Activated CD8-positive, alpha-beta memory T cell treated with anti-CD3 and anti-CD28 coated beads for 36 hours (primary cell): ENCODE results near the gene AKAP8L. TPM values are rescaled to one million over a fixed set of nuclear protein-coding genes. Genes with fewer than 3 reads are reported as not detected.

Source experiments
- CTCF ChIA-PET: fragments of 350-600 bp; sonication (Branson Sonifier 250); formaldehyde crosslinking; loops from one replicate; lab custom pipeline; 2021; ENCODE audit warnings: antibody characterized with exemption; lab: Charles Lee
- POLR2A ChIA-PET: fragments of 350-600 bp; sonication (Branson Sonifier 250); formaldehyde crosslinking; loops from one replicate; lab custom pipeline; 2021; ENCODE audit warnings: antibody characterized with exemption; lab: Charles Lee
- total RNA-seq, 2 experiments: library from RNA; stranded (reverse); gene quantifications; one replicate each; pipeline ENCODE4 v1.2.3, GENCODE V29; 2021

AKAP8L gene
- total RNA-seq, 2 experiments from 2014 or later: 67.1 to 68.2 TPM

- ChIA-PET CTCF (interaction anchor here (0.8 to 1.7 kb wide), 3 partner anchors 11 to 103 kb away, joined by 3 to 6 read pairs (median 5); partner anchors contain the start of gene AKAP8L), POLR2A (interaction anchor here (1.3 to 2.3 kb wide), 2 partner anchors 9 to 11 kb away, joined by 6 read pairs; partner anchors contain the start of gene RASAL3)
These were observed 33.6 kb upstream of the AKAP8L start for GRCh38 chr19:15452111-15453047.

- CTCF ChIA-PET: interaction anchor here (0.5 to 0.6 kb wide), 2 partner anchors 9 to 16 kb away, joined by 3 read pairs; no protein-coding TSS in a partner anchor
- POLR2A ChIA-PET: interaction anchor here (1.2 to 2.3 kb wide), 2 partner anchors 10 to 13 kb away, joined by 4 to 6 read pairs; no protein-coding TSS in a partner anchor
These were observed 31.7 kb upstream of the AKAP8L start for GRCh38 chr19:15450528-15450890.

GRCh38 chr19:15449620-15450527 lies 31.1 kb upstream of the AKAP8L start, which contains the start of gene WIZ:
WIZ (minus strand) TSS chr19:15449956; CDS start chr19:15448307, 1,649 bp downstream.
- ChIA-PET POLR2A (interaction anchor here (1.2 to 1.9 kb wide), 2 partner anchors 14 to 101 kb away, joined by 4 to 6 read pairs; no protein-coding TSS in a partner anchor), CTCF (interaction anchor here (0.6 kb wide), 1 partner anchor 10 kb away, joined by 3 read pairs; no protein-coding TSS in a partner anchor)

- ChIA-PET POLR2A (interaction anchor here (0.6 to 1.9 kb wide), 2 partner anchors 9 to 102 kb away, joined by 3 to 6 read pairs; no protein-coding TSS in a partner anchor), CTCF (interaction anchor here (1.0 kb wide), 1 partner anchor 30 kb away, joined by 3 read pairs; the partner anchor contains the start of gene AKAP8L)
These were observed 30.2 kb upstream of the AKAP8L start for GRCh38 chr19:15448778-15449619.

- POLR2A ChIA-PET: interaction anchor here (1.9 kb wide), 1 partner anchor 103 kb away, joined by 6 read pairs; no protein-coding TSS in a partner anchor
- CTCF ChIA-PET: interaction anchor here (0.6 to 1.3 kb wide), 4 partner anchors 29 to 107 kb away, joined by 3 to 4 read pairs (median 4); partner anchors contain the start of gene AKAP8L
These were observed 29.4 kb upstream of the AKAP8L start for GRCh38 chr19:15448044-15448777.

GRCh38 chr19:15447057-15447456 lies 28.3 kb upstream of the AKAP8L start:
- ChIA-PET CTCF (interaction anchor here (1.3 to 1.8 kb wide), 2 partner anchors 14 to 109 kb away, joined by 4 read pairs; no protein-coding TSS in a partner anchor), POLR2A (no interaction called here)

GRCh38 chr19:15445807-15446376 lies 27.1 kb upstream of the AKAP8L start:
- POLR2A ChIA-PET: no interaction called here
- CTCF ChIA-PET: interaction anchor here (1.8 kb wide), 1 partner anchor 15 kb away, joined by 4 read pairs; no protein-coding TSS in a partner anchor

GRCh38 chr19:15445227-15445605 lies 26.4 kb upstream of the AKAP8L start:
- POLR2A ChIA-PET: no interaction called here
- CTCF ChIA-PET: no interaction called here

GRCh38 chr19:15444505-15445226 lies 25.9 kb upstream of the AKAP8L start:
- ChIA-PET POLR2A (no interaction called here), CTCF (no interaction called here)

- ChIA-PET POLR2A (no interaction called here), CTCF (no interaction called here)
These were observed 25.1 kb upstream of the AKAP8L start for GRCh38 chr19:15443838-15444237.

- POLR2A ChIA-PET: no interaction called here
- CTCF ChIA-PET: no interaction called here
These were observed 24.5 kb upstream of the AKAP8L start for GRCh38 chr19:15443325-15443724.

GRCh38 chr19:15442142-15442920 lies 23.5 kb upstream of the AKAP8L start:
- ChIA-PET CTCF (no interaction called here), POLR2A (no interaction called here)

- ChIA-PET CTCF (no interaction called here), POLR2A (interaction anchor here (0.6 kb wide), 1 partner anchor 211 kb away, joined by 8 read pairs; no protein-coding TSS in a partner anchor)
These were observed 22.5 kb upstream of the AKAP8L start for GRCh38 chr19:15441317-15441716.

- POLR2A ChIA-PET: no interaction called here
- CTCF ChIA-PET: no interaction called here
These were observed 21.2 kb upstream of the AKAP8L start for GRCh38 chr19:15439821-15440641.
